ENCODE results near the gene PPP4R4.

DNA sequence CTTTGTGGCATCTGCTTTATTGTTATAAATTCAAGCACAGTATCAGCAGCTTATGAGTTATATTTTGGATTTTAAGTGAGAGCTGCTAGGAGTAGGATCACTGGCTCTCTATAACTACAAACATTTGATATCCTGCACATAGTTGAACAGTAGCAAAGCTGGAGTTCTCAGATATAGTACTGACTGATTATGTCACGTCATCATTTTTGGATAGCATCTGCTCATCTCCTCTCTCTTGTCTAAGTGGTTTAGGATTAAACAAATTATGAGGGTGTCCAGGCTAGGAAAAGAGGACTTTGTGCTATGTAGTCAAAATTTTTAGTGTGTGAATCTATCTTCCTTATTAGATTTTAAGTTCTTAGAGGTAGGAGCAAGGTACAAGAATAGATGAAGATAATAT is 18.4 kb downstream of the PPP4R4 start:
- TF ChIP-seq, protein P1, sequence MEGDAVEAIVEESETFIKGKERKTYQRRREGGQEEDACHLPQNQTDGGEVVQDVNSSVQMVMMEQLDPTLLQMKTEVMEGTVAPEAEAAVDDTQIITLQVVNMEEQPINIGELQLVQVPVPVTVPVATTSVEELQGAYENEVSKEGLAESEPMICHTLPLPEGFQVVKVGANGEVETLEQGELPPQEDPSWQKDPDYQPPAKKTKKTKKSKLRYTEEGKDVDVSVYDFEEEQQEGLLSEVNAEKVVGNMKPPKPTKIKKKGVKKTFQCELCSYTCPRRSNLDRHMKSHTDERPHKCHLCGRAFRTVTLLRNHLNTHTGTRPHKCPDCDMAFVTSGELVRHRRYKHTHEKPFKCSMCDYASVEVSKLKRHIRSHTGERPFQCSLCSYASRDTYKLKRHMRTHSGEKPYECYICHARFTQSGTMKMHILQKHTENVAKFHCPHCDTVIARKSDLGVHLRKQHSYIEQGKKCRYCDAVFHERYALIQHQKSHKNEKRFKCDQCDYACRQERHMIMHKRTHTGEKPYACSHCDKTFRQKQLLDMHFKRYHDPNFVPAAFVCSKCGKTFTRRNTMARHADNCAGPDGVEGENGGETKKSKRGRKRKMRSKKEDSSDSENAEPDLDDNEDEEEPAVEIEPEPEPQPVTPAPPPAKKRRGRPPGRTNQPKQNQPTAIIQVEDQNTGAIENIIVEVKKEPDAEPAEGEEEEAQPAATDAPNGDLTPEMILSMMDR (IDR thresholded peaks at IDR 0.05), result no peak
- TF ChIP-seq POLR2A (IDR thresholded peaks at IDR 0.05), result no peak
